NOMO-1 treated with DMSO at 0.1 percent for 48 hours (cell line): ENCODE data around the gene LIG3.
"Not testable (repeated sequence)": the region's sequence is repeated elsewhere in the genome, so short reads cannot be mapped to it uniquely, and the experiment has no call there.

Experiments
- DNase-seq: peaks from one replicate; lab custom pipeline; 2025; ENCODE audit not compliant: unreplicated experiment; lab: John Stamatoyannopoulos, UW

The LIG3 gene

GRCh38 chr17:34998205-34998604 lies 17.9 kb downstream of the LIG3 start:
- peak; percentile 52 for DNase-seq

GRCh38 chr17:34999456-34999855 lies 19.1 kb downstream of the LIG3 start:
- DNase-seq, result no peak

GRCh38 chr17:35000965-35001364 lies 20.7 kb downstream of the LIG3 start:
- DNase-seq, result not testable (repeated sequence)

GRCh38 chr17:35001549-35001948 lies 21.2 kb downstream of the LIG3 start:
- no peak for DNase-seq

GRCh38 chr17:35002876-35003551 lies 22.7 kb downstream of the LIG3 start:
- DNase-seq, result no peak

GRCh38 chr17:35003778-35004177 lies 23.5 kb downstream of the LIG3 start:
- no peak for DNase-seq

GRCh38 chr17:35006345-35006744 lies 26.0 kb downstream of the LIG3 start:
- DNase-seq, result no peak

- no peak for DNase-seq
These were observed 26.6 kb downstream of the LIG3 start for GRCh38 chr17:35006961-35007360.

- no peak for DNase-seq
These were observed 29.8 kb downstream of the LIG3 start for GRCh38 chr17:35010093-35010492.

- DNase-seq, result no peak
These were observed 31.4 kb downstream of the LIG3 start for GRCh38 chr17:35011671-35012216.

- DNase-seq, result no peak
These were observed 36.1 kb downstream of the LIG3 start for GRCh38 chr17:35016369-35016768.

GRCh38 chr17:35017021-35017420 lies 36.7 kb downstream of the LIG3 start:
- no peak for DNase-seq

GRCh38 chr17:35018814-35019213 lies 38.5 kb downstream of the LIG3 start:
- no peak for DNase-seq

GRCh38 chr17:35019386-35020179 lies 39.3 kb downstream of the LIG3 start:
- no peak for DNase-seq

GRCh38 chr17:35021520-35022380 lies 41.4 kb downstream of the LIG3 start:
- no peak for DNase-seq

- DNase-seq, result peak; percentile 64
These were observed 42.3 kb downstream of the LIG3 start for GRCh38 chr17:35022536-35023063.

- DNase-seq, result peak; percentile 1
These were observed 43.2 kb downstream of the LIG3 start for GRCh38 chr17:35023538-35023937.

- no peak for DNase-seq
These were observed 45.2 kb downstream of the LIG3 start for GRCh38 chr17:35025541-35025940.

GRCh38 chr17:35028097-35028496 lies 47.8 kb downstream of the LIG3 start:
- not testable (repeated sequence) for DNase-seq

- DNase-seq, result peak; percentile 85
These were observed 48.4 kb downstream of the LIG3 start for GRCh38 chr17:35028531-35029262.
